HCT116 (cell line): ENCODE results near the gene CFAP45.

Experiments
- ATF3 ChIP-seq: IDR thresholded peaks from 2 replicates; pipeline ENCODE4 v1.6.1; 2012
- CEBPB ChIP-seq: IDR thresholded peaks from 2 replicates; pipeline ENCODE4 v1.6.1; 2012; ENCODE audit warnings: low read depth
- CTCF ChIP-seq, 3 experiments: fragments of 200-600 bp in 1 of 3; sonication (generic) in 1 of 3; IDR thresholded peaks in 2 of 3; conservative IDR thresholded peaks in 1 of 3; 2 replicates each; pipeline ENCODE4 v1.5.1; 2012 to 2017; ENCODE audit warnings: low read depth in 2 of 3, low read length in 2 of 3, antibody characterized with exemption in 1 of 3, borderline replicate concordance in 1 of 3, control low read depth in 1 of 3, mild to moderate bottlenecking in 1 of 3, mixed read lengths in 1 of 3, mixed run types in 1 of 3, moderate library complexity in 1 of 3; ENCODE audit not compliant: insufficient read depth in 1 of 3
- EGR1 ChIP-seq: IDR thresholded peaks from 2 replicates; pipeline ENCODE4 v1.6.1; 2012; ENCODE audit warnings: low read depth
- EZH2 ChIP-seq: fragments of 200-600 bp; sonication (generic); IDR thresholded peaks from 2 replicates; pipeline ENCODE4 v1.6.1; 2017; ENCODE audit warnings: antibody characterized with exemption, mixed run types
- EZH2phosphoT487 ChIP-seq: fragments of 200-600 bp; IDR thresholded peaks from 2 replicates; pipeline ENCODE4 v1.6.1; 2018; ENCODE audit warnings: antibody characterized with exemption, borderline replicate concordance
- JUND ChIP-seq: IDR thresholded peaks from 2 replicates; pipeline ENCODE4 v1.6.1; 2012
- MAX ChIP-seq: IDR thresholded peaks from 2 replicates; pipeline ENCODE4 v1.6.1; 2012
- POLR2A ChIP-seq: IDR thresholded peaks from 2 replicates; pipeline ENCODE4 v1.7.0; 2011; ENCODE audit warnings: borderline replicate concordance; ENCODE audit not compliant: insufficient read depth, insufficient read length; ENCODE audit errors: extremely low read depth
- POLR2AphosphoS5 ChIP-seq: IDR thresholded peaks from 2 replicates; pipeline ENCODE4 v1.6.1; 2011; ENCODE audit warnings: mild to moderate bottlenecking, low read depth, low read length, moderate library complexity
- SIN3A ChIP-seq: IDR thresholded peaks from 2 replicates; pipeline ENCODE4 v1.6.1; 2012; ENCODE audit warnings: low read depth
- SRF ChIP-seq: IDR thresholded peaks from 2 replicates; pipeline ENCODE4 v1.6.1; 2012; ENCODE audit warnings: low read depth
- TCF7L2 ChIP-seq: IDR thresholded peaks from 2 replicates; pipeline ENCODE4 v1.7.0; 2011; ENCODE audit warnings: borderline replicate concordance, inconsistent platforms; ENCODE audit not compliant: insufficient read depth, insufficient read length; ENCODE audit errors: extremely low read depth

GRCh38 chr1:159902541-159902940 is 2.6 kb upstream of the CFAP45 start:
- TF ChIP-seq CTCF (IDR thresholded peaks at IDR 0.05 in 2 of 3, conservative IDR thresholded peaks at IDR 0.05 in 1 of 3; ENCODE audit: borderline replicate concordance in 1 of 3, insufficient read depth in 1 of 3, low read depth in 2 of 3, low read length in 2 of 3) (no peak), EGR1 (no peak), EZH2 (no peak), POLR2A (no peak), MAX (no peak), SRF (no peak), SIN3A (no peak), ATF3 (no peak), JUND (no peak), CEBPB (no peak), TCF7L2 (no peak), EZH2phosphoT487 (no peak), POLR2AphosphoS5 (no peak)
